MCF 10A (cell line): ENCODE results near the gene LRMDA. TPM values are rescaled to one million over a fixed set of nuclear protein-coding genes. Genes with fewer than 3 reads are reported as not detected.

Experiments used
- BruUV-seq: library from RNA; stranded (reverse); fragments of 400-500 nt; replicated peaks from 2 replicates; lab custom pipeline; 2021; lab: Mats Ljungman, UMichigan
- CTCF ChIA-PET: fragments of 300-600 bp; sonication (Branson Sonifier 250); formaldehyde crosslinking; extraction: SDS; loops from one replicate; lab custom pipeline; 2021; ENCODE audit warnings: antibody characterized with exemption, inconsistent platforms; lab: Yijun Ruan, JAX
- POLR2A ChIA-PET: fragments of 300-600, 350-650 bp; sonication (Branson Sonifier 250); formaldehyde crosslinking; extraction: SDS; loops from one replicate; lab custom pipeline; 2020; ENCODE audit warnings: antibody characterized with exemption, inconsistent platforms; lab: Yijun Ruan, JAX
- DNase-seq: peaks from one replicate; pipeline ENCODE4 v3.0.0-alpha.2; 2018; ENCODE audit not compliant: unreplicated experiment
- H3K27ac Mint-ChIP-seq: one replicate; pipeline ENCODE4 v1.8.0; 2022; ENCODE audit warnings: mild to moderate bottlenecking, low read depth, mixed read lengths; ENCODE audit not compliant: unreplicated experiment
- H3K27me3 Mint-ChIP-seq: one replicate; pipeline ENCODE4 v1.8.0; 2022; ENCODE audit warnings: mixed read lengths; ENCODE audit not compliant: insufficient read depth, unreplicated experiment
- H3K36me3 Mint-ChIP-seq: one replicate; pipeline ENCODE4 v1.8.0; 2022; ENCODE audit warnings: mild to moderate bottlenecking, moderate library complexity, mixed read lengths; ENCODE audit not compliant: insufficient read depth, unreplicated experiment
- H3K4me1 Mint-ChIP-seq: one replicate; pipeline ENCODE4 v1.8.0; 2022; ENCODE audit warnings: mixed read lengths; ENCODE audit not compliant: insufficient read depth, unreplicated experiment
- H3K4me3 Mint-ChIP-seq: one replicate; pipeline ENCODE4 v1.8.0; 2022; ENCODE audit warnings: mild to moderate bottlenecking, moderate library complexity, mixed read lengths; ENCODE audit not compliant: unreplicated experiment
- H3K9me3 Mint-ChIP-seq: one replicate; pipeline ENCODE4 v1.8.0; 2022; ENCODE audit warnings: mixed read lengths; ENCODE audit not compliant: unreplicated experiment
- CTCF ChIP-seq: fragments of 200-600 bp; IDR thresholded peaks from one replicate; pipeline ENCODE4 v1.8.0; 2022; ENCODE audit warnings: antibody characterized with exemption, mild to moderate bottlenecking; ENCODE audit not compliant: unreplicated experiment
- intact Hi-C: fragments of 100-400 bp; cut with micrococcal nuclease; formaldehyde crosslinking; loops from 2 replicates; pipeline ENCODE4 v1.14.1; 2022
- total RNA-seq: library from RNA; stranded (reverse); gene quantifications from 2 replicates; pipeline ENCODE4 v1.2.3, GENCODE V29; 2022

LRMDA gene
- total RNA-seq, 1 experiment from 2014 or later = not detected

GRCh38 chr10:75929630-75930161 is 498.3 kb downstream of the LRMDA start:
- DNase-seq = no peak
- ChIA-PET POLR2A (no interaction called here), CTCF (interaction anchor here (0.6 to 1.1 kb wide), 2 partner anchors 38 to 1172 kb away, joined by 3 read pairs; no protein-coding TSS in a partner anchor)
- intact Hi-C loops = no loop called here
- Mint-ChIP-seq H3K4me3 (no peak overlapping the region), H3K4me1 (no peaks in the 10 kb centered on the region), H3K36me3 (no peaks in the 10 kb centered on the region), H3K27me3 (peaks cover 14% of the 10 kb centered on the region), H3K27ac (no peak overlapping the region), H3K9me3 (no peaks in the 10 kb centered on the region)
- no TSS peak for BruUV-seq
- TF ChIP-seq CTCF = no peak

- CTCF ChIA-PET = no interaction called here
- no peaks in the 10 kb centered on the region for H3K9me3 Mint-ChIP-seq
- DNase-seq = no peak
- POLR2A ChIA-PET = no interaction called here
- intact Hi-C loops = no loop called here
- H3K4me3 Mint-ChIP-seq = no peak overlapping the region
- BruUV-seq = no TSS peak
- TF ChIP-seq CTCF = no peak
- H3K27me3 Mint-ChIP-seq = peaks cover 27% of the 10 kb centered on the region
- H3K4me1 Mint-ChIP-seq = no peaks in the 10 kb centered on the region
- H3K36me3 Mint-ChIP-seq = no peaks in the 10 kb centered on the region
- H3K27ac Mint-ChIP-seq = no peak overlapping the region
Measured at GRCh38 chr10:75932921-75933320, 501.5 kb downstream of the LRMDA start.

GRCh38 chr10:75935240-75935639 is 503.8 kb downstream of the LRMDA start:
- H3K27me3 Mint-ChIP-seq = peaks cover 50% of the 10 kb centered on the region
- POLR2A ChIA-PET = no interaction called here
- no peaks in the 10 kb centered on the region for H3K9me3 Mint-ChIP-seq
- CTCF ChIA-PET = no interaction called here
- no peak overlapping the region for H3K4me3 Mint-ChIP-seq
- intact Hi-C loops = no loop called here
- H3K27ac Mint-ChIP-seq = no peak overlapping the region
- no peaks in the 10 kb centered on the region for H3K36me3 Mint-ChIP-seq
- no peak for TF ChIP-seq CTCF
- no peaks in the 10 kb centered on the region for H3K4me1 Mint-ChIP-seq
- no peak for DNase-seq
- no TSS peak for BruUV-seq

- no peak overlapping the region for H3K4me3 Mint-ChIP-seq
- POLR2A ChIA-PET = no interaction called here
- no peaks in the 10 kb centered on the region for H3K9me3 Mint-ChIP-seq
- H3K27me3 Mint-ChIP-seq = peaks cover 56% of the 10 kb centered on the region
- H3K36me3 Mint-ChIP-seq = no peaks in the 10 kb centered on the region
- CTCF ChIA-PET = interaction anchor here (0.9 kb wide), 1 partner anchor 10 kb away, joined by 3 read pairs; no protein-coding TSS in a partner anchor
- H3K27ac Mint-ChIP-seq = no peak overlapping the region
- intact Hi-C loops = no loop called here
- no peak for TF ChIP-seq CTCF
- no TSS peak for BruUV-seq
- no peak for DNase-seq
- no peaks in the 10 kb centered on the region for H3K4me1 Mint-ChIP-seq
Measured at GRCh38 chr10:75935650-75936400, 504.4 kb downstream of the LRMDA start.
